HEK293T (cell line): ENCODE data around the gene ATAD3A.
"Not testable (repeated sequence)": the region's sequence is repeated elsewhere in the genome, so short reads cannot be mapped to it uniquely, and the experiment has no call there.

Source experiments
- CTCF ChIA-PET: fragments of 350-600 bp; formaldehyde crosslinking; extraction: SDS; loops from one replicate; lab custom pipeline; 2021; ENCODE audit warnings: antibody characterized with exemption, inconsistent platforms; lab: Yijun Ruan, JAX
- POLR2A ChIA-PET: fragments of 350-600 bp; formaldehyde crosslinking; extraction: SDS; loops from one replicate; lab custom pipeline; 2020; ENCODE audit warnings: antibody characterized with exemption, inconsistent platforms; lab: Yijun Ruan, JAX
- DNase-seq: peaks from one replicate; pipeline ENCODE4 v3.0.0; 2012; ENCODE audit warnings: mixed read lengths; ENCODE audit errors: extremely low spot score
- ARNT ChIP-seq: fragments of 450-650 bp; IDR thresholded peaks from 2 replicates; pipeline ENCODE4 v1.6.1; 2017; ENCODE audit warnings: mild to moderate bottlenecking
- BHLHE40 ChIP-seq: fragments of 450-650 bp; IDR thresholded peaks from 2 replicates; pipeline ENCODE4 v1.6.1; 2016; ENCODE audit warnings: mild to moderate bottlenecking, moderate library complexity, borderline replicate concordance
- CTBP1 ChIP-seq: fragments of 450-650 bp; IDR thresholded peaks from 2 replicates; pipeline ENCODE4 v1.6.1; 2016; ENCODE audit warnings: borderline replicate concordance
- ELF4 ChIP-seq: fragments of 450-650 bp; IDR thresholded peaks from 2 replicates; pipeline ENCODE4 v1.6.1; 2017; ENCODE audit warnings: antibody characterized with exemption
- FOXA1 ChIP-seq: fragments of 450-650 bp; IDR thresholded peaks from 2 replicates; pipeline ENCODE4 v1.6.1; 2016; ENCODE audit warnings: mild to moderate bottlenecking
- FOXK2 ChIP-seq: fragments of 450-650 bp; IDR thresholded peaks from 2 replicates; pipeline ENCODE4 v1.6.1; 2016; ENCODE audit warnings: mild to moderate bottlenecking
- FOXM1 ChIP-seq: fragments of 450-650 bp; IDR thresholded peaks from 2 replicates; pipeline ENCODE4 v1.6.1; 2017; ENCODE audit warnings: mild to moderate bottlenecking, borderline replicate concordance
- HDGF ChIP-seq: fragments of 450-650 bp; IDR thresholded peaks from 2 replicates; pipeline ENCODE4 v1.6.1; 2017; ENCODE audit warnings: antibody characterized with exemption, borderline replicate concordance
- L3MBTL2 ChIP-seq: fragments of 450-650 bp; conservative IDR thresholded peaks from 2 replicates; pipeline ENCODE4 v1.6.1; 2016; ENCODE audit warnings: mild to moderate bottlenecking
- LEF1 ChIP-seq: fragments of 450-650 bp; IDR thresholded peaks from 2 replicates; pipeline ENCODE4 v1.6.1; 2017; ENCODE audit warnings: mild to moderate bottlenecking, borderline replicate concordance
- NFRKB ChIP-seq: fragments of 450-650 bp; IDR thresholded peaks from 2 replicates; pipeline ENCODE4 v1.6.1; 2016; ENCODE audit warnings: mild to moderate bottlenecking, moderate library complexity
- SP1 ChIP-seq: fragments of 450-650 bp; IDR thresholded peaks from 2 replicates; pipeline ENCODE4 v1.6.1; 2017
- SUZ12 ChIP-seq: fragments of 450-650 bp; IDR thresholded peaks from 2 replicates; pipeline ENCODE4 v1.6.1; 2016; ENCODE audit warnings: mild to moderate bottlenecking
- TARDBP ChIP-seq: fragments of 450-650 bp; IDR thresholded peaks from 2 replicates; pipeline ENCODE4 v1.6.1; 2016
- ZNF384 ChIP-seq: fragments of 450-650 bp; IDR thresholded peaks from 2 replicates; pipeline ENCODE4 v1.6.1; 2016
- TF ChIP-seq, protein P1 (sequence below): fragments of 450-650 bp; IDR thresholded peaks from 2 replicates; pipeline ENCODE4 v1.6.1; 2016

ATAD3A gene

DNA sequence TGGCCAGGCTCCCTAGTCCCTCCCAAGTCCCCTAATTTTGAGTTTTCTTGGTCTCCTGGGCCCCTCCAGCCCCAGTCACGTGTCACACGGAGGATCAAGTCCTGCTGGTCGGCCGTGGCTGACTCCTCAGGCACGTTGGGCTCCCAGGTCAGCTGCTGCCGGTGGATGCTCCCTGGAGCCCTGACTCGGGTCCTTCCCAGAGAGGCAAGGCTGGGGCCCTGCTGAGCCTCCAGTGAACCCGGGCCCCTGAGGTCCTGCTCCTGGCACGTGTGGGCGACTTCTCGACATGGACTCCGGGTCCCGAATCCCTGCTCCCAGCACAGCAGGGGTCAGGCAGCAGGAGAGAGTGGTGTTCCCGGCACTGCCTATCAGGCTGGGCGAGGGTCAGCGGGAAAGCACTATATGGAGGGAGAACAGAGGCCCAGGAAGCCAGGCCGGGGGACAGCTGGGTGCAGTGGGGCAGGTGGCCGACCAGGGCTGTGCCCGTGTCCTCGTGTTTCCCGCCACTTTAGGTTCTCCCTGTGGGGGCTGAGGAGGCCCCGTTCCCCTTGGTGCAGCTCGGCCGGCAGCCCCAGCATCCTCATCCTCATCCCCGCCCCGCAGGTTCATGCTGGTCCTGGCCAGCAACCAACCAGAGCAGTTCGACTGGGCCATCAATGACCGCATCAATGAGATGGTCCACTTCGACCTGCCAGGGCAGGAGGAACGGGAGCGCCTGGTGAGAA lies 15.3 kb downstream of the ATAD3A start:
- ChIA-PET CTCF (no interaction called here), POLR2A (no interaction called here)
- TF ChIP-seq ARNT: no peak
- TF ChIP-seq TARDBP: no peak
- TF ChIP-seq SP1: no peak
- TF ChIP-seq LEF1: no peak
- no peak for TF ChIP-seq FOXM1
- no peak for TF ChIP-seq FOXK2
- TF ChIP-seq L3MBTL2: no peak
- TF ChIP-seq SUZ12: no peak
- no peak for DNase-seq

DNA sequence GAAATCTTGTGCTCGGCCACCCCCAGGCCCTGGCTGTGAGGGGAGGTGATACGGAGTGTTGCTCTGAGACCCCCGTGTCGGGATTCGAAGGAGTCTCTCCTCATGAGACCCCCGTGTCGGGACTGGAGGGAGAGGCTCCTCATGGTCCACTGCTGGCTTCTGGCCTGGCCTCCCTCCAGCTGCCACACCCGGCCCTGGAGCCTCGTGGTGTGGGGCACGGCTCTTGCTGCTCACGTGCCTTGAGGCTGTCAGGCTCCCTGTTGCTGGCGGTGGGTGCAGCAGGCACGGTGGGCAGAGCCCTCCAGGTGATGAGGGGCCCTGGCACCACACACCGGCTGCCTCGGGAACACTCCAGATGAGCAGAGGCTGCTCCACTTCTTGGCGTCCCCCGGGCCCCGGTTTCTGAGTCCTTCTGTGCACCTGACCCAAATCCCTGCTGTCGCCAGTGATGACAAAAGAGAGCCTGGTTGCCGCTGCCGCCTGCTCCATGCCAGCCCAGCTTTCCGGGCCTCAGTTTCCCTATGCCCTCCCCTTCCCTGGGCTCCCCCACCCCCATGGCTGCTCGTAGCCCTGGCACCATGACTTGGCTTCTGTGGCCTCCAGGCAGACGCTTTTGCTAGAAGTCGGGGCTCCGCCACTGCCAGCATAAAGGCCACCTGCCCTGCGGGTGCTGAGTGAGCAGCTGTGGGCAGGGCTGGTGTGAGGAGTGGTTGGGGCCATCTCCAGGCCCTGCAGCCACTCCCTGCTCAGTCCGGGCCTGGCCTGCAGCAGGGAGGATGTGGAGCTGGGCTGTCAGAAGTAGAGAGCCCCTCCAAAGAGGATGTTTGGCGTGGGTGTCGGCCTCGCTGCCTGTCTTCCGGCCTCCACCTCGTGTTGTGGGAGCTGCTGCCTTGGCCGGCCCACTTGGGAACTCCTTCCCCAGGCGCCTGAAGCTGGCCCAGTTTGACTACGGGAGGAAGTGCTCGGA lies 16.6 kb downstream of the ATAD3A start:
- peak; percentile 2 for DNase-seq
- POLR2A ChIA-PET: no interaction called here
- TF ChIP-seq ZNF384: no peak
- no peak for TF ChIP-seq LEF1
- TF ChIP-seq NFRKB: no peak
- TF ChIP-seq FOXA1: no peak
- no peak for TF ChIP-seq L3MBTL2
- TF ChIP-seq ARNT: no peak
- TF ChIP-seq TARDBP: no peak
- no peak for TF ChIP-seq SUZ12
- no peak for TF ChIP-seq HDGF
- TF ChIP-seq CTBP1: no peak
- no peak for TF ChIP-seq BHLHE40
- no peak for TF ChIP-seq ELF4
- CTCF ChIA-PET: interaction anchor here (0.7 kb wide), 1 partner anchor 25 kb away, joined by 3 read pairs; no protein-coding TSS in a partner anchor

DNA sequence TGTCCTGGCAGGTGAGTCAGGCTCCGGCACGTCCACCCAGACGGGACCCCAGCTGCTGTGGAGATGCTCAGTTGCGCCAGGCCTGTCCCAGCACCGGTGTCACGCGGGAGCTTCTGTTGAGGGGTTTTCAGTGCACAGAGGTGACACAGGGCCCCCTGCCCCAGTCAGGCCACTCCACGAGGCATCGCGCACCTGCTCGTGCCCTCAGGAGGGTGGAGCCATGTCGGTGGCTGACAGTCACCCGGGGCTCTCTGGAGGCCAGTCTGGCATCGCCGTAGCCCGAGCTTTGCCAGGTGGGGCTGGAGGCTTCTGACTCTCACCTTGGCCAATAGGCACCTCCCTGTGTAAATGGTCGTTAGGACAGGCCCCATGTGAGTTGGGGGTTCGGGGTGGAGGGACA lies 17.4 kb downstream of the ATAD3A start:
- DNase-seq: peak; percentile 1
- TF ChIP-seq ELF4: no peak
- TF ChIP-seq SP1: no peak
- no peak for TF ChIP-seq ARNT
- TF ChIP-seq BHLHE40: no peak
- no peak for TF ChIP-seq CTBP1
- TF ChIP-seq NFRKB: no peak
- TF ChIP-seq FOXK2: no peak
- TF ChIP-seq HDGF: no peak
- TF ChIP-seq, protein P1, sequence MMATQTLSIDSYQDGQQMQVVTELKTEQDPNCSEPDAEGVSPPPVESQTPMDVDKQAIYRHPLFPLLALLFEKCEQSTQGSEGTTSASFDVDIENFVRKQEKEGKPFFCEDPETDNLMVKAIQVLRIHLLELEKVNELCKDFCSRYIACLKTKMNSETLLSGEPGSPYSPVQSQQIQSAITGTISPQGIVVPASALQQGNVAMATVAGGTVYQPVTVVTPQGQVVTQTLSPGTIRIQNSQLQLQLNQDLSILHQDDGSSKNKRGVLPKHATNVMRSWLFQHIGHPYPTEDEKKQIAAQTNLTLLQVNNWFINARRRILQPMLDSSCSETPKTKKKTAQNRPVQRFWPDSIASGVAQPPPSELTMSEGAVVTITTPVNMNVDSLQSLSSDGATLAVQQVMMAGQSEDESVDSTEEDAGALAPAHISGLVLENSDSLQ: no peak
- no peak for TF ChIP-seq ZNF384
- ChIA-PET CTCF (no interaction called here), POLR2A (no interaction called here)

DNA sequence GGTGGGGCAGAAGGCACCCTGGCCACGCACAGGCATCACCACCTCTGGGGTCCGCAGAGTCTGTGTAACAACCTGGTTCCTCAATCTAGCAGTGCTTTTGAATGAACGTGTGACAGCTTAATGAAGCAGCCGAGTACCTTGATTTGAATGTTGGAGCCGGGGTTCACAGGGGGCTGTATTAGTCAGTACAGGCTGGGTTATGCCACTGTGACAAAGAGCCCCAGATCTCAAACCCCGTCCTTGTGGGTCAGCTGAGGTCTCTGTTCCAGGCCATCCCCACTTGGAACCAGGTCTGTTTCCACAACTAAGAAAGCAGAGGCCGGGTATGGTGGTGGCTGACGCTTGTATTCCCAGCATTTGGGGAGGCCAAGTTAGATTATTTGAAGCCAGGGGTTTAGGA lies 18.0 kb downstream of the ATAD3A start:
- no peak for DNase-seq
- ChIA-PET CTCF (no interaction called here), POLR2A (no interaction called here)
- TF ChIP-seq LEF1 (no peak), FOXM1 (no peak), FOXA1 (no peak)

DNA sequence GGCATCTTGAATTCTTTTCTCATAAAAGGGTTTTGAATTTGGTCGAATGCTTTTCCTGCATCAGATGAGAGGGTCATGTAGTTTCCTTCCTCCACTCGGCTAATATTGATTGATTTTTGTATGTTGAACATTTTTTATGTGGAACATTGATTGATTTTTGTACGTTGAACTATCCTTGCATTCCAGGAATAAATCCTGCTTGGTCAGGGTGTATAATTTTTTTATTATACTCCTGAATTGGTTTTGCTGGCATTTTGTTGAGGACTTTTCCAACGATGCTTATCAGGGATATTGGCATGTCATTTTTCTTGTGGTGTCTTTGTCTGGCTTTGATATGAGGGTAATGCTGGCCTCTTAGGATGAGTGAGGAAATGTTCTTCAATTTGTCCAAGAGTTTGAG lies 20.0 kb downstream of the ATAD3A start:
- DNase-seq: no peak
- ChIA-PET POLR2A (no interaction called here), CTCF (no interaction called here)
- TF ChIP-seq SP1: no peak
- TF ChIP-seq HDGF: no peak
- no peak for TF ChIP-seq CTBP1
- TF ChIP-seq FOXM1: no peak

DNA sequence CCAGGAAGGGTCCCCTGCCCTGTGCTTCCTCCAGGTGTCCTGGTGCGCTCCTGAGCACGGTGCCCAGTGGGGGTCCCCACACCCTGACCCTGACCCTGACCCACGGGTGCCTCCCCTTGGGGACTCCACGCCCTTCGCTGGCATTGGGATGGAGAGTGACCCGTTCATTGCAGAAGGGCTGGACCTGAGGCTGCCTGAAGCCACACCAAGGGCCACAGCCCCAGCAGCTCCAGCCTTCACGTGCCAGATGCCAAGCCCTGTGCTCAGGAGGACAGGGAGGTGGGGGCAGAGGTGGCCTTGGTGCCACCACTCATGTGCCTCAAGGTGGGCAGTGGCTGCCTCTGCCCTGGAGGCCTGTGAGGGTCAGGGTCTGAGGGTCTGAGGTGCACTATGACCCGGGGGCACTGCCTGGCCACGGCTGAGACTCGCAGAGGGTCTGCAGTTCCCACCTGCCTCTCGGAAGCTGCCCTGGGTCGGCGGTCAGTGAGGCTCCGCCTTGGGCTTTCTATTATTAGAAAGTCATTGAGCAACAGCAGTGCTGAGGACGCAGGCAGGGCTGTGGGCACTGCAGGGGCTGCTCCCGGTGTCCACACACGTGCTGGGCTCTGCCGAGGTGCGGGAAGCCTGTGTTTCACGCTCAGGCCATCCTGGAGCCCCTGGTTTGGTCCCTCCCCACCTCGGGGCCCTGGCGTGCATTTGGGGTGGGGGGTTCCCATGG lies 21.4 kb downstream of the ATAD3A start:
- DNase-seq, POLR2A ChIA-PET, CTCF ChIA-PET: not testable (repeated sequence)

DNA sequence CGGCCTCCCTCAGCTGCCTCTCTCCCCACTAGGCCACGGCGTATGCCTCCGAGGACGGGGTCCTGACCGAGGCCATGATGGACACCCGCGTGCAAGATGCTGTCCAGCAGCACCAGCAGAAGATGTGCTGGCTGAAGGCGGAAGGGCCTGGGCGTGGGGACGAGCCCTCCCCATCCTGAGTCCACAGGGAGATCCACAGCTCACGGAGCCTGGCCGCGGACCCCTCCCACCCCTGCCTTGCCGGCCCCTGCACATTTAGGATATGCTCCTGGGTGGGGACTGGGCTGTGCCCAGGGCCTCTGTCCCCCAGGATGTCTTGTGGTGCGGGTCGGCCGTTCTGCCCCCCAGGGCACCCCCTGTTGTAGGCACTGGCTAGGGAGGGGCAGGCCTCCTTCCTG lies 21.9 kb downstream of the ATAD3A start:
- POLR2A ChIA-PET, DNase-seq, CTCF ChIA-PET: not testable (repeated sequence)
